Fibroblast of villous mesenchyme (primary cell): Measurements from ENCODE around the gene EFNA2. TPM values are rescaled to one million over a fixed set of nuclear protein-coding genes. Genes with fewer than 3 reads are reported as not detected.

Source experiments
- DNase-seq: peaks from one replicate; pipeline ENCODE4 v3.0.0-alpha.2; 2010; ENCODE audit warnings: low read depth
- H3K4me3 ChIP-seq: 2 replicates; pipeline ENCODE4 v1.5.1; 2011; ENCODE audit warnings: low read depth, mild to moderate bottlenecking, low read length
- total RNA-seq: library from RNA; depleted of rRNA; stranded (reverse); fragments of >200 nt; gene quantifications from 2 replicates; pipeline ENCODE4 v1.2.3, GENCODE V29; 2012
- TF ChIP-seq, protein P1 (sequence below): IDR thresholded peaks from 2 replicates; pipeline ENCODE4 v1.5.1; 2012; ENCODE audit warnings: low read depth, mild to moderate bottlenecking, low read length; ENCODE audit not compliant: insufficient read depth

Gene EFNA2
- total RNA-seq, 1 donor, result not detected

DNA sequence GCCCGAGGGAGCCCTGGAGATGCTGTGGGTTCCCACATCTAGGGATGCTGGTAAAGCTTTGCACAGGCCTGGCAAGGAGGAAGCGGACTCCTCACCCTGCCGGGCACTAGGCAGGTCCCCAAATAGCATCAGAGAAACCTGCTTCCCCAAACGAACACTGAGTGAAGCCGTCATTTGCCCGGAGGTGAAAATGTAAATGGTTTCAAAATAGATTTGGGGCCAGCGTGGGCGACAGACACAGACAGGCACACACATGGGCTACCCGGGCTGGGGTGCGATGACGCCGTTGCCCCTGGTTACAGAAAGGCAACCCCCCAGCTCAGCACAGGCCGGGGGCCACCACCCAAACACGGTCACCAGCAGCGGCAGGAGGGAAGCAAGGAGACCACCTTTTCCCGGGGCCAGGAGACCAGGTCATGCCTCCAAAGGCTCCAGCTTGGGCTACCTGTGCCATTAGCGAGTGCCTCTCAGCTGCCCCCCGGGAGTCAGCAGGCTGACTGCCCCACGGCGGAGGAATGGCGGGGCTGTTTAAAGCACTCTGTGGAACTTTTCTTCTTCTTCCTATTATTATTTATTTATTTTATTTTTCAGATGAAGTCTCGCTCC lies 50.5 kb downstream of the EFNA2 start:
- H3K4me3 ChIP-seq, result no peak overlapping the region
- DNase-seq, result no peak
- TF ChIP-seq, protein P1, sequence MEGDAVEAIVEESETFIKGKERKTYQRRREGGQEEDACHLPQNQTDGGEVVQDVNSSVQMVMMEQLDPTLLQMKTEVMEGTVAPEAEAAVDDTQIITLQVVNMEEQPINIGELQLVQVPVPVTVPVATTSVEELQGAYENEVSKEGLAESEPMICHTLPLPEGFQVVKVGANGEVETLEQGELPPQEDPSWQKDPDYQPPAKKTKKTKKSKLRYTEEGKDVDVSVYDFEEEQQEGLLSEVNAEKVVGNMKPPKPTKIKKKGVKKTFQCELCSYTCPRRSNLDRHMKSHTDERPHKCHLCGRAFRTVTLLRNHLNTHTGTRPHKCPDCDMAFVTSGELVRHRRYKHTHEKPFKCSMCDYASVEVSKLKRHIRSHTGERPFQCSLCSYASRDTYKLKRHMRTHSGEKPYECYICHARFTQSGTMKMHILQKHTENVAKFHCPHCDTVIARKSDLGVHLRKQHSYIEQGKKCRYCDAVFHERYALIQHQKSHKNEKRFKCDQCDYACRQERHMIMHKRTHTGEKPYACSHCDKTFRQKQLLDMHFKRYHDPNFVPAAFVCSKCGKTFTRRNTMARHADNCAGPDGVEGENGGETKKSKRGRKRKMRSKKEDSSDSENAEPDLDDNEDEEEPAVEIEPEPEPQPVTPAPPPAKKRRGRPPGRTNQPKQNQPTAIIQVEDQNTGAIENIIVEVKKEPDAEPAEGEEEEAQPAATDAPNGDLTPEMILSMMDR, result no peak

DNA sequence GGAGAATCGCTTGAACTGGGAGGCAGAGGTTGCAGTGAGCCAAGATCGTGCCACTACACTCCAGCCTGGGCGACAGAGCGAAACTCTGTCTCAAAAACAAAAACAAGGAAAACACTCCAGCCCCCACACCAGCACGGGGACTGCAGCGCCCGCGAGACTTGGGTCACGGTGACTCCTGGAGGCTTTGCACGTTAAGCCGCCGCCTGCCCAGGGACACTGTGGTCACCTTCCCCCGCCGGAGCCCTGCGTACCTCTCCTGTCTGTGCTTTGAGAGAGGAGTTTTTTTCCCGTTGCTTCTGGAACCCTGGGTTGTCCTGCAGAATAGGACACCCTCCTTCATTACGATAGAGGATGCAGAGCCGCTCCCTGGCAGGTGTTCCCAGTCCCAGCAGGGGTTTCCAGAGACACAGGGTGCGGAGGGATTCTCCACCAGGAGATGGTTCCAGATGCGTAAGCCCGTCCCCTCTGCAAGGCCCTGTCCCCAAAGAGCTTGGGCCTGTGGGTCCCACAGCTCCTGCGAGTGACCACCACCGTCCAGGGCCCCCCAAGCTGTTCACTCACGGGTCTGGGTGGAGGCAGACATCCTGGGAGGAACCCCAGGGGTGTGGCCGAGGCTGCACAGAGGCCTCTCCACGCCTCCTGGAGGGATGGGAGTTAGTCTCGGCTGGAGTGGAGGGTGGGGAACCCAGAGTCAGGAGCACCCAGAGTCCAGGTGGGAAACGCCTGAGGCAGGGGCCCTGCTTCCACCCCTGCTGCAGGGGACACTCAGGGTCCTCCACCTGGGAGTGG lies 55.2 kb downstream of the EFNA2 start:
- TF ChIP-seq, protein P1, result no peak
- H3K4me3 ChIP-seq, result no peak overlapping the region
- no peak for DNase-seq

DNA sequence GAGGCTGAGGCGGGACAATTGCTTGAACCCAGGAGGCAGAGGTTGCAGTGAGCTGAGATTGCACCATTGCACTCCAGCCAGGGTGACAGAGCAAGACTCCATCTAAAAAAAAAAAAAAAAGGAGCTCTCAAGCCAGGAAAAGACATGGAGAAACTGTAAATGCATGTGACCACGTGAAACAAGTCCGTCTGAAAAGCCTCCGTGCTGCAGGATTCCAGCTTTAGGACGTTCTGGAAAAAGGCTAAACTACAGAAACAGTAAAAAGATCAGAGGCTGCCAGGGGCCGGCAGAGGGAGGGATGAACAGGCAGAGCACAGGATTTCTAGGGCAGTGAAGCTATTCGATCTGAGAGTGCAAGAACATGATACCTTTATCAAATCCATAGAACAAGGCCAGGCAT lies 57.4 kb downstream of the EFNA2 start:
- H3K4me3 ChIP-seq, result no peak overlapping the region
- TF ChIP-seq, protein P1, result no peak
- peak; percentile 47 for DNase-seq

DNA sequence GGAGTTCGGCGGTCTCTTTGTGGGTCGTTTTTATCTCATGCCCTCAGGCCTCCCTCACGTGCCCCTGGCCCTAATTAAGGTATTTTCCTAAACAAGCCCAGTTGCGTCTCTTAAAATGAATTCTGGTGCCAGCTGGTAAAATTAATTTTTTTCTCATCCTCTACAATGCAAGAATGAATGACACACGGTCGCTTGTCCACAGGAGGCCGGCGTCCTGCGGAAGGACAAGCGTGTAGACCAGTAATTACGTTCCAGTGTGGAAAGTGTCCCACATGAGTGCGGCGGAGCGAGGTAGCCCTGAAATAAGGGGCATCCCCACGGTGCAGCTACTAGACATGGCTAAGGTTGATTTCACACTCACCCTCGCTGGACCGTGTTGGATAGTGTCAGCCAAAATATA lies 63.5 kb downstream of the EFNA2 start:
- TF ChIP-seq, protein P1, result no peak

DNA sequence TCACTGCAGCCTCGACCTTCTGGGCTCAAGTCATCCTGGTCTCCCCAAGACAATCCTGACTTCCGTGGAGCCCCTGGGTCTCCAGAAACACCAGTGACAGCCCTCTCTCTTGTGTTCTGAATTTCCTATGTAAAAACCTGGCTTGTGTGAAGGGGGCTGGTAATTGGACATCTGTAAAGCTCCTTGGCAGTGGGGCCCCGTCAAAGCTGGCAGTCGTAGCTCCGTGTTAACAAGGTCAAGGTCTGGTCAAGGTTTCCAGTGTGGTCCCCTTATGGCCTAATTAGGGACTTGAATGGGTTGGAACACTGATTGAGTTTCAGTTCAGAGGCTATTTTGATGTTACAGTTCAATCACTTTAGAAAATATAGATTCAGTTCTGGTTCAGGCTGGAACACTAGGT lies 65.2 kb downstream of the EFNA2 start:
- TF ChIP-seq, protein P1, result no peak
- DNase-seq, result no peak
- no peak overlapping the region for H3K4me3 ChIP-seq

More for the DNA sequence above, 63.5 kb downstream of the EFNA2 start:
- no peak for DNase-seq
- no peak overlapping the region for H3K4me3 ChIP-seq

Other genes starting within 250 kb of the EFNA2 start
- gene ABCA7, start 245.8 kb upstream of the EFNA2 start, total RNA-seq, result 11.2 and 13.9 TPM in 2 replicates
- gene ARHGAP45, start 218.7 kb upstream of the EFNA2 start, total RNA-seq, result 0.43 and 0.97 TPM in 2 replicates
- 69.5 and 71.2 TPM in 2 replicates for gene POLR2E, start 190.5 kb upstream of the EFNA2 start, total RNA-seq
- 254 and 337 TPM in 2 replicates for gene GPX4, start 181.9 kb upstream of the EFNA2 start, total RNA-seq
- gene SBNO2, start 111.6 kb upstream of the EFNA2 start, total RNA-seq, result 69.5 and 69.9 TPM in 2 replicates
- 90.8 and 94.1 TPM in 2 replicates for gene STK11, start 80.1 kb upstream of the EFNA2 start, total RNA-seq
- 5.8 and 6.0 TPM in 2 replicates for gene CBARP, start 47.9 kb upstream of the EFNA2 start, total RNA-seq
- 12.1 and 15.1 TPM in 2 replicates for gene ATP5F1D, start 44.1 kb upstream of the EFNA2 start, total RNA-seq
- gene MIDN, start 37.3 kb upstream of the EFNA2 start, total RNA-seq, result 14.2 and 15.5 TPM in 2 replicates
- 85.5 and 140 TPM in 2 replicates for gene CIRBP, start 16.5 kb upstream of the EFNA2 start, total RNA-seq
- gene FAM174C, start 10.3 kb upstream of the EFNA2 start, total RNA-seq, result 17.3 and 21.9 TPM in 2 replicates
- gene NDUFS7, start 98.0 kb downstream of the EFNA2 start, total RNA-seq, result 33.7 and 61.2 TPM in 2 replicates
- gene GAMT, start 115.7 kb downstream of the EFNA2 start, total RNA-seq, result 23.3 and 29.6 TPM in 2 replicates
- gene DAZAP1, start 121.7 kb downstream of the EFNA2 start, total RNA-seq, result 54.4 and 61.7 TPM in 2 replicates
- 346 and 444 TPM in 2 replicates for gene RPS15, start 152.5 kb downstream of the EFNA2 start, total RNA-seq
- gene APC2, start 164.2 kb downstream of the EFNA2 start, total RNA-seq, result 0.32 and 0.43 TPM in 2 replicates
- gene C19orf25, start 193.3 kb downstream of the EFNA2 start, total RNA-seq, result 29.6 and 32.8 TPM in 2 replicates
- 1.3 and 1.9 TPM in 2 replicates for gene PCSK4, start 204.5 kb downstream of the EFNA2 start, total RNA-seq
- gene REEP6, start 205.3 kb downstream of the EFNA2 start, total RNA-seq, result 0.43 and 0.97 TPM in 2 replicates
- gene ADAMTSL5, start 227.1 kb downstream of the EFNA2 start, total RNA-seq, result 6.4 and 6.9 TPM in 2 replicates
- under 0.01 TPM in 1 of 2 replicates, not detected in the other for gene PLK5, start 238.2 kb downstream of the EFNA2 start, total RNA-seq